Fibroblast of pulmonary artery (primary cell): ENCODE measurements around the gene TMEM72.

Experiments
- DNase-seq: peaks from one replicate; pipeline ENCODE4 v3.0.0-alpha.2; 2010; ENCODE audit warnings: low read depth
- H3K4me3 ChIP-seq: replicated peaks from 2 replicates; pipeline ENCODE4 v1.5.1; 2011; ENCODE audit warnings: low read depth, mild to moderate bottlenecking, control low read depth, low read length, moderate library complexity
- CTCF ChIP-seq: IDR thresholded peaks from 2 replicates; pipeline ENCODE4 v1.5.1; 2011; ENCODE audit warnings: mild to moderate bottlenecking, control low read depth, low read length, inconsistent platforms; ENCODE audit errors: missing control alignments

Gene TMEM72

GRCh38 chr10:44880090-44880715 lies 30.9 kb upstream of the TMEM72 start:
- no peak for DNase-seq
- H3K4me3 ChIP-seq = no peak overlapping the region
- TF ChIP-seq CTCF = no peak

- no peak overlapping the region for H3K4me3 ChIP-seq
- no peak for DNase-seq
Observed at GRCh38 chr10:44881649-44882048, 29.5 kb upstream of the TMEM72 start.

GRCh38 chr10:44882166-44882720 lies 28.9 kb upstream of the TMEM72 start:
- DNase-seq = no peak
- TF ChIP-seq CTCF = no peak

More at GRCh38 chr10:44881649-44882048, 29.5 kb upstream of the TMEM72 start:
- no peak for TF ChIP-seq CTCF

GRCh38 chr10:44883593-44884331 lies 27.4 kb upstream of the TMEM72 start:
- H3K4me3 ChIP-seq = no peak overlapping the region
- no peak for DNase-seq
- TF ChIP-seq CTCF = no peak

More at GRCh38 chr10:44882166-44882720, 28.9 kb upstream of the TMEM72 start:
- no peak overlapping the region for H3K4me3 ChIP-seq

GRCh38 chr10:44885710-44886109 lies 25.4 kb upstream of the TMEM72 start:
- DNase-seq = no peak
- TF ChIP-seq CTCF = no peak
- H3K4me3 ChIP-seq = no peak overlapping the region

GRCh38 chr10:44886966-44887365 lies 24.2 kb upstream of the TMEM72 start:
- H3K4me3 ChIP-seq = no peak overlapping the region
- no peak for DNase-seq
- TF ChIP-seq CTCF = no peak
